Neural progenitor cell (in vitro differentiated cells): ENCODE results near the gene CXCL1. TPM values are rescaled to one million over a fixed set of nuclear protein-coding genes. Genes with fewer than 3 reads are reported as not detected.

Experiments
- DNase-seq: peaks from one replicate; pipeline ENCODE4 v3.0.0-alpha.2; 2016; ENCODE audit warnings: low spot score
- H2AFZ ChIP-seq: fragments of 200-600 bp; sonication (generic); replicated peaks from 2 replicates; pipeline ENCODE4 v1.6.1; 2016; ENCODE audit warnings: antibody characterized with exemption
- H3F3A ChIP-seq: fragments of 200-600 bp; sonication (generic); 2 replicates; pipeline ENCODE4 v1.6.1; 2016; ENCODE audit warnings: antibody characterized with exemption, low read depth
- H3K27ac ChIP-seq: fragments of 200-600 bp; sonication (generic); 2 replicates; pipeline ENCODE4 v1.5.1; 2016; ENCODE audit warnings: mild to moderate bottlenecking
- H3K27me3 ChIP-seq: fragments of 200-600 bp; sonication (generic); 2 replicates; pipeline ENCODE4 v1.6.1; 2016; ENCODE audit warnings: mild to moderate bottlenecking, moderate library complexity
- H3K36me3 ChIP-seq: fragments of 200-600 bp; sonication (generic); 2 replicates; pipeline ENCODE4 v1.5.1; 2016
- H3K4me1 ChIP-seq: fragments of 200-600 bp; sonication (generic); 2 replicates; pipeline ENCODE4 v1.6.1; 2016; ENCODE audit warnings: mixed run types
- H3K4me2 ChIP-seq: fragments of 200-600 bp; sonication (generic); 2 replicates; pipeline ENCODE4 v1.6.1; 2016
- H3K4me3 ChIP-seq: fragments of 200-600 bp; sonication (generic); 2 replicates; pipeline ENCODE4 v1.5.1; 2016
- H3K79me2 ChIP-seq: fragments of 200-600 bp; sonication (generic); 2 replicates; pipeline ENCODE4 v1.6.1; 2016; ENCODE audit warnings: low read depth
- H3K9ac ChIP-seq: fragments of 200-600 bp; sonication (generic); 2 replicates; pipeline ENCODE4 v1.6.1; 2016
- H3K9me3 ChIP-seq: fragments of 200-600 bp; sonication (generic); 2 replicates; pipeline ENCODE4 v1.5.1; 2016; ENCODE audit warnings: low read depth
- H4K20me1 ChIP-seq: fragments of 200-600 bp; sonication (generic); 2 replicates; pipeline ENCODE4 v1.6.1; 2016; ENCODE audit warnings: low read depth
- H3K27ac Mint-ChIP-seq: 3 replicates; pipeline ENCODE4 v1.8.0; 2021; ENCODE audit warnings: mixed read lengths
- H3K27me3 Mint-ChIP-seq: 2 replicates; pipeline ENCODE4 v1.8.0; 2022; ENCODE audit warnings: low read depth, mild to moderate bottlenecking, inconsistent platforms, moderate library complexity, mixed read lengths; ENCODE audit not compliant: insufficient read depth
- H3K36me3 Mint-ChIP-seq: 3 replicates; pipeline ENCODE4 v1.8.0; 2021; ENCODE audit warnings: mixed read lengths
- H3K4me1 Mint-ChIP-seq: 3 replicates; pipeline ENCODE4 v1.8.0; 2021; ENCODE audit warnings: mixed read lengths
- H3K4me3 Mint-ChIP-seq: 3 replicates; pipeline ENCODE4 v1.8.0; 2021; ENCODE audit warnings: mild to moderate bottlenecking, moderate library complexity, mixed read lengths
- H3K9me3 Mint-ChIP-seq: 3 replicates; pipeline ENCODE4 v1.8.0; 2020; ENCODE audit warnings: mixed read lengths
- EZH2 ChIP-seq: fragments of 200-600 bp; sonication (generic); IDR thresholded peaks from 2 replicates; pipeline ENCODE4 v1.6.1; 2017; ENCODE audit warnings: antibody characterized with exemption, mild to moderate bottlenecking, moderate library complexity
- EZH2phosphoT487 ChIP-seq: fragments of 200-600 bp; sonication (generic); IDR thresholded peaks from 2 replicates; pipeline ENCODE4 v1.6.1; 2017; ENCODE audit warnings: antibody characterized with exemption
- total RNA-seq: library from RNA; depleted of rRNA; stranded (reverse); fragments of >200 nt; gene quantifications from 2 replicates; pipeline ENCODE4 v1.2.3, GENCODE V29; 2015; ENCODE audit warnings: low replicate concordance
- TF ChIP-seq, protein P1 (sequence below): fragments of 200-600 bp; sonication (generic); IDR thresholded peaks from 2 replicates; pipeline ENCODE4 v1.5.1; 2017; ENCODE audit warnings: antibody characterized with exemption, mild to moderate bottlenecking

Gene CXCL1
- total RNA-seq, 1 donor from 2014 or later, result not detected

DNA sequence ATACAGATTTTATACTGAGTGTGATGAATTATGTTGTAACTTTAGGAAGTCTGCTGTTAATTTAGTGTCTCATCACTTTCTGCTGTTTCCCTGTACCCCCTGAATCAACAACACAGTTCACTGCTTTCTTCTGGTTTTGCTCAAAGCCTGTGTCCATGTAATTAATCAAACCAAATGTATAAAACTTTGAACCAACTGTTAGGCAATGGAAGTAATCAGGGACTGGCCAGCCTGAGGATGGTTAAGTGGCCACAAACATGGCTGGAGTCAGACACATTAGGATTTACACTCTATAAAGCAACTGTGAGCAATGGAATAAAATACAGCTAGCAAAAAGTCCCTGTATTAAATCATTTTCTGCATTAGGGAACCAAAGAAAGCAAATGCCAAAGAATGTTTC is 42.6 kb downstream of the CXCL1 start:
- Mint-ChIP-seq H3K9me3 (no peaks in the 10 kb centered on the region), H3K4me1 (no peaks in the 10 kb centered on the region), H3K36me3 (no peaks in the 10 kb centered on the region), H3K27me3 (no peaks in the 10 kb centered on the region), H3K27ac (no peak overlapping the region), H3K4me3 (no peak overlapping the region)
- H3K36me3 ChIP-seq, result no peaks in the 10 kb centered on the region
- H3K4me3 ChIP-seq, result no peak overlapping the region
- no peak overlapping the region for H3K27ac ChIP-seq
- no peaks in the 10 kb centered on the region for H4K20me1 ChIP-seq
- no peak overlapping the region for H3K4me2 ChIP-seq
- H3K4me1 ChIP-seq, result no peaks in the 10 kb centered on the region
- no peak overlapping the region for H3K9ac ChIP-seq
- H3F3A ChIP-seq, result no peaks in the 10 kb centered on the region
- H2AFZ ChIP-seq, result peak overlapping the region; percentile 40
- H3K9me3 ChIP-seq, result no peaks in the 10 kb centered on the region
- no peak for DNase-seq
- no peaks in the 10 kb centered on the region for H3K27me3 ChIP-seq
- no peak for TF ChIP-seq EZH2
- TF ChIP-seq EZH2phosphoT487, result no peak
- TF ChIP-seq, protein P1, sequence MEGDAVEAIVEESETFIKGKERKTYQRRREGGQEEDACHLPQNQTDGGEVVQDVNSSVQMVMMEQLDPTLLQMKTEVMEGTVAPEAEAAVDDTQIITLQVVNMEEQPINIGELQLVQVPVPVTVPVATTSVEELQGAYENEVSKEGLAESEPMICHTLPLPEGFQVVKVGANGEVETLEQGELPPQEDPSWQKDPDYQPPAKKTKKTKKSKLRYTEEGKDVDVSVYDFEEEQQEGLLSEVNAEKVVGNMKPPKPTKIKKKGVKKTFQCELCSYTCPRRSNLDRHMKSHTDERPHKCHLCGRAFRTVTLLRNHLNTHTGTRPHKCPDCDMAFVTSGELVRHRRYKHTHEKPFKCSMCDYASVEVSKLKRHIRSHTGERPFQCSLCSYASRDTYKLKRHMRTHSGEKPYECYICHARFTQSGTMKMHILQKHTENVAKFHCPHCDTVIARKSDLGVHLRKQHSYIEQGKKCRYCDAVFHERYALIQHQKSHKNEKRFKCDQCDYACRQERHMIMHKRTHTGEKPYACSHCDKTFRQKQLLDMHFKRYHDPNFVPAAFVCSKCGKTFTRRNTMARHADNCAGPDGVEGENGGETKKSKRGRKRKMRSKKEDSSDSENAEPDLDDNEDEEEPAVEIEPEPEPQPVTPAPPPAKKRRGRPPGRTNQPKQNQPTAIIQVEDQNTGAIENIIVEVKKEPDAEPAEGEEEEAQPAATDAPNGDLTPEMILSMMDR, result no peak
- no peaks in the 10 kb centered on the region for H3K79me2 ChIP-seq

- H3K36me3 ChIP-seq, result no peaks in the 10 kb centered on the region
- H3K79me2 ChIP-seq, result no peaks in the 10 kb centered on the region
- no peak overlapping the region for H3K4me3 Mint-ChIP-seq
- no peaks in the 10 kb centered on the region for H3F3A ChIP-seq
- H3K27me3 ChIP-seq, result no peaks in the 10 kb centered on the region
- TF ChIP-seq, protein P1, result no peak
- TF ChIP-seq EZH2, result no peak
- TF ChIP-seq EZH2phosphoT487, result no peak
- H3K27me3 Mint-ChIP-seq, result no peaks in the 10 kb centered on the region
- DNase-seq, result no peak
- no peaks in the 10 kb centered on the region for H3K4me1 Mint-ChIP-seq
- no peaks in the 10 kb centered on the region for H3K4me1 ChIP-seq
- H4K20me1 ChIP-seq, result no peaks in the 10 kb centered on the region
- H3K9me3 ChIP-seq, result no peaks in the 10 kb centered on the region
- H3K27ac ChIP-seq, result no peak overlapping the region
- H3K36me3 Mint-ChIP-seq, result no peaks in the 10 kb centered on the region
- no peak overlapping the region for H3K4me2 ChIP-seq
- no peak overlapping the region for H3K27ac Mint-ChIP-seq
- H3K9me3 Mint-ChIP-seq, result no peaks in the 10 kb centered on the region
- H2AFZ ChIP-seq, result no peak overlapping the region
- no peak overlapping the region for H3K4me3 ChIP-seq
- H3K9ac ChIP-seq, result no peak overlapping the region
Measured at GRCh38 chr4:73912191-73912590, 43.0 kb downstream of the CXCL1 start.

DNA sequence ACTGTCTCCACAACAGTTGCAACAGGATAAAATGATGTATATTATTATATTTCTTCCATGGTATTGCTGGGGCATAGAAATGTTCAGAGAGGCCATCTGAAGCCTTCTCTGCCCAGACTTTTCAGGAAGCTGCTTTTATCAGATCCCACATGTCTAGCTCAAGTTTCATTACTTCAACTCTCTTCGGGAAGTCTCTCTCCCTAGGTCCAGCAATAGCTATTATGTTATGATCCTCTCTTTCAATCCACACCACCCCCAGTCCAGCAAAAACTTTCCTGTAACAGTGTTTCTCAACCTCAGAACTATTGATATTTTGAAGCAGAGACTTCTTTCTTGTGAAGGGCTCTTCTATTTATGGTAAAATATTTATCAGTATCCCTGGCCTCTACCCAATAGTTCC is 44.9 kb downstream of the CXCL1 start:
- H3K4me3 Mint-ChIP-seq, result no peak overlapping the region
- no peak overlapping the region for H2AFZ ChIP-seq
- TF ChIP-seq EZH2phosphoT487 (no peak), EZH2 (no peak)
- TF ChIP-seq, protein P1, result no peak
- no peaks in the 10 kb centered on the region for H3K4me1 Mint-ChIP-seq
- no peak overlapping the region for H3K9ac ChIP-seq
- H3K27me3 ChIP-seq, result no peaks in the 10 kb centered on the region
- no peaks in the 10 kb centered on the region for H3K36me3 ChIP-seq
- no peak overlapping the region for H3K4me2 ChIP-seq
- H3K27ac ChIP-seq, result no peak overlapping the region
- H3K9me3 ChIP-seq, result no peaks in the 10 kb centered on the region
- no peaks in the 10 kb centered on the region for H3K79me2 ChIP-seq
- no peak overlapping the region for H3K4me3 ChIP-seq
- H4K20me1 ChIP-seq, result no peaks in the 10 kb centered on the region
- no peaks in the 10 kb centered on the region for H3K4me1 ChIP-seq
- no peaks in the 10 kb centered on the region for H3F3A ChIP-seq
- peak overlapping the region; percentile 30 for H3K27ac Mint-ChIP-seq
- no peaks in the 10 kb centered on the region for H3K36me3 Mint-ChIP-seq
- no peaks in the 10 kb centered on the region for H3K9me3 Mint-ChIP-seq
- DNase-seq, result no peak
- H3K27me3 Mint-ChIP-seq, result no peaks in the 10 kb centered on the region
